ENCODE data around the gene AVL9.
"Not testable (repeated sequence)": the region's sequence is repeated elsewhere in the genome, so short reads cannot be mapped to it uniquely, and the experiment has no call there.

The AVL9 gene

DNA sequence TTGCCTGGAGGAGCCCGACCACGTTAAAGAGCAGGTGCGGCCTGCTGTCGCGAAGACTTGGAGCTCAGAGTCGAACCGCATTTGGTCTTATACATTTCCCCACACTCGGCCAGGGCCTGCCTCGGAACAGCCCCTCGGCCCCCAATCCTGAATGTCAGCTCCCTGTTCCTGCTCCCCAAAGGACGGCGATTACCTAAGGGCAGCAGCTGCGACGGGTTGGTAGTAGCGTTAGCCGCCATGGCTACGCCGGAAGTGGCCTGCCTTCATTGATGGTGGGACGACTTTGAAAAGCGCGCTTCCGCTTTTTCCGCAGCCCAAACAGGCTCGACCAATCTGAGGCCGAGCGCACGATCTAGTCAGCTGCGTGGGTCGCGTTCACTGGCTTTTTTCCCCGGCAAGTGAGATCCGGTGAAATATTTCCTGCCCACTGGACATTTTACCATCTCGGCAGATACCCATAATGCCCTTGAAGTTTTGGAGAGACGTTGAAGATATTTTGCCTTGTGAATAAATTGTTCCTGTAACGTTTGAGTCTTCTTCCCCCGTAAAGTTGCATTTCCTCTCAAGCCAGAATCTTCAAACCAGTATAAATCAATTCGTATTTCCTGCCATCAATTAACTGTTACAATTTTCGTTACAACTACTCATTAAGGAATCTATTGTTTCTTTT, 5.0 kb upstream of the AVL9 start, which contains the start of gene LSM5:
Gene LSM5, minus strand, starts transcription at position 254 of the 670 bp plus-strand sequence. Its CDS starts 15 bp downstream, at position 239.
- in situ Hi-C loops (cut with HindIII; ENCODE audit: low sequenced_read_pairs), result no loop called here
- peak within 1 kb of the TSS; percentile 90 for H3K4me3 ChIP-seq (ENCODE audit: low read depth, low read length)
- no peak for TF ChIP-seq CTCF (IDR thresholded peaks at IDR 0.05; ENCODE audit: low read depth, low read length)
- peak; percentile 96 for DNase-seq (ENCODE audit: low read depth, low spot score)

GRCh38 chr7:32494946-32495297, 367 bp upstream of the AVL9 start:
- no peak for TF ChIP-seq CTCF (IDR thresholded peaks at IDR 0.05; ENCODE audit: low read depth, low read length)
- DNase-seq (ENCODE audit: low read depth, low spot score), result no peak
- in situ Hi-C loops (cut with HindIII; ENCODE audit: low sequenced_read_pairs), result no loop called here
- peak overlapping the region; percentile 68 for H3K4me3 ChIP-seq (ENCODE audit: low read depth, low read length)

- in situ Hi-C loops (cut with HindIII; ENCODE audit: low sequenced_read_pairs), result no loop called here
- peak overlapping the region; percentile 85 for H3K4me3 ChIP-seq (ENCODE audit: low read depth, low read length)
- TF ChIP-seq CTCF (IDR thresholded peaks at IDR 0.05; ENCODE audit: low read depth, low read length), result no peak
- DNase-seq (ENCODE audit: low read depth, low spot score), result no peak
Measured at GRCh38 chr7:32496052-32496813, 944 bp downstream of the AVL9 start.

DNA sequence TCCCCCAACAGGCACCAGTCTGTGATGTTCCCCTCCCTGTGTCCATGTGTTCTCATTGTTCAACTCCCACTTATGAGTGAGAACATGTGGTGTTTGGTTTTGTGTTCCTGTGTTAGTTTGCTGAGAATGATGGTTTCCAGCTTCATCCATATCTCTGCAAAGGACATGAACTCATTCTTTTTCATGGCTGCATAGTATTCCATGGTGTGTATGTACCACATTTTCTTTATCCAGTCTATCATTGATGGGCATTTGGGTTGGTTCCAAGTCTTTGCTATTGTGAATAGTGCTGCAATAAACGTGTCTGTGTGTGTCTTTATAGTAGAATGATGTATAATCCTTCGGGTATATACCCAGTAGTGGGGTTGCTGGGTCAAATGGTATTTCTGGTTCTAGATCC, 4.5 kb downstream of the AVL9 start:
- H3K4me3 ChIP-seq (ENCODE audit: low read depth, low read length); DNase-seq (ENCODE audit: low read depth, low spot score); in situ Hi-C loops (cut with HindIII; ENCODE audit: low sequenced_read_pairs): not testable (repeated sequence)

GRCh38 chr7:32500216-32500615, 4.9 kb downstream of the AVL9 start:
- in situ Hi-C loops (cut with HindIII; ENCODE audit: low sequenced_read_pairs); DNase-seq (ENCODE audit: low read depth, low spot score); H3K4me3 ChIP-seq (ENCODE audit: low read depth, low read length): not testable (repeated sequence)

DNA sequence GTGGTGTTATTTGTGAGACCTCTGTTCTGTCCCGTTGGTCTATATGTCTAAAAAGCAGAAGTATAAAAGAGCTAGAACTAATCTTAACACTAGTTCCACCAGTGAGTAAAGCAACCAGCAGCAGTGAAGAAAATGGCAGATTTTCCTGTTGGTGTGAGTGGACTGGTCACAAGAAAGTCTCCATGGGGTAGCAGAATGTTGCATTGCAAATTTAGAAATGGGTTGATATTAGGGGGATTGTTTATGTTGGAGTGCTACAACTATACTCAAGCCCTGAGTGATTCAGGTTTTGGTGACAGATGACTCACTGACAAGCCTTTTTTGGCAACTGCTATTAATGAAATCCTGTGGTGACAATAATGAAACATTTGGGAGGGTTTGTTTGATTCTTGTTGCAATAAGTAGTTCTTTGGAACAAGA, 5.6 kb downstream of the AVL9 start:
- DNase-seq (ENCODE audit: low read depth, low spot score), result peak; percentile 76
- no peak for TF ChIP-seq CTCF (IDR thresholded peaks at IDR 0.05; ENCODE audit: low read depth, low read length)
- H3K4me3 ChIP-seq (ENCODE audit: low read depth, low read length), result no peak overlapping the region
- in situ Hi-C loops (cut with HindIII; ENCODE audit: low sequenced_read_pairs), result no loop called here

- DNase-seq (ENCODE audit: low read depth, low spot score), result peak; percentile 55
Measured at GRCh38 chr7:32501522-32501921, 6.2 kb downstream of the AVL9 start.

More at GRCh38 chr7:32501522-32501921, 6.2 kb downstream of the AVL9 start:
- no peak overlapping the region for H3K4me3 ChIP-seq (ENCODE audit: low read depth, low read length)
- TF ChIP-seq CTCF (IDR thresholded peaks at IDR 0.05; ENCODE audit: low read depth, low read length), result no peak
- in situ Hi-C loops (cut with HindIII; ENCODE audit: low sequenced_read_pairs), result no loop called here
